BLaER1 (cell line): ENCODE data around the gene CEP85L.

Source experiments
- H3K27ac ChIP-seq: shearing (Covaris generic); formaldehyde crosslinking; 2 replicates; pipeline ENCODE4 v1.8.1; 2022
- H3K27me3 ChIP-seq: shearing (Covaris generic); formaldehyde crosslinking; 2 replicates; pipeline ENCODE4 v1.8.1; 2022
- H3K36me3 ChIP-seq: shearing (Covaris generic); formaldehyde crosslinking; 2 replicates; pipeline ENCODE4 v1.8.1; 2022
- H3K4me1 ChIP-seq: shearing (Covaris generic); formaldehyde crosslinking; 2 replicates; pipeline ENCODE4 v1.8.1; 2022
- H3K4me2 ChIP-seq: shearing (Covaris generic); formaldehyde crosslinking; 2 replicates; pipeline ENCODE4 v1.8.1; 2022
- H3K4me3 ChIP-seq: shearing (Covaris generic); formaldehyde crosslinking; 2 replicates; pipeline ENCODE4 v1.8.1; 2022
- H3K9ac ChIP-seq: shearing (Covaris generic); formaldehyde crosslinking; 2 replicates; pipeline ENCODE4 v1.8.1; 2022
- H3K9me3 ChIP-seq: shearing (Covaris generic); formaldehyde crosslinking; 2 replicates; pipeline ENCODE4 v1.8.1; 2022
- H4K20me1 ChIP-seq: shearing (Covaris generic); formaldehyde crosslinking; 2 replicates; pipeline ENCODE4 v1.8.1; 2022
- Cebpa-rat ChIP-seq: shearing (Covaris generic); IDR thresholded peaks from 2 replicates; pipeline ENCODE4 v1.8.1; 2022

CEP85L gene

GRCh38 chr6:118581489-118581959 lies 69.9 kb downstream of the CEP85L start:
- H3K9me3 ChIP-seq = peaks cover 39% of the 10 kb centered on the region
- H4K20me1 ChIP-seq = peaks cover 11% of the 10 kb centered on the region; the same call in 1 of the 2 replicates
- H3K4me2 ChIP-seq = no peak overlapping the region
- H3K4me1 ChIP-seq = no peaks in the 10 kb centered on the region
- no peaks in the 10 kb centered on the region for H3K27me3 ChIP-seq
- H3K27ac ChIP-seq = no peak overlapping the region
- H3K36me3 ChIP-seq = no peaks in the 10 kb centered on the region
- H3K9ac ChIP-seq = no peak overlapping the region
- TF ChIP-seq Cebpa-rat = no peak
- no peak overlapping the region for H3K4me3 ChIP-seq

GRCh38 chr6:118580585-118581419 lies 70.6 kb downstream of the CEP85L start:
- Histone ChIP-seq H3K4me3 (no peak overlapping the region), H3K36me3 (0 out of 2 replicates have a peak, but pooled peaks cover 3% of the 10 kb centered on the region), H3K27me3 (no peaks in the 10 kb centered on the region), H3K27ac (no peak overlapping the region), H3K9ac (no peak overlapping the region), H3K4me2 (no peak overlapping the region), H3K4me1 (no peaks in the 10 kb centered on the region), H4K20me1 (peaks cover 11% of the 10 kb centered on the region; the same call in 1 of the 2 replicates), H3K9me3 (peaks cover 47% of the 10 kb centered on the region)
- no peak for TF ChIP-seq Cebpa-rat

- Histone ChIP-seq H3K9me3 (peaks cover 57% of the 10 kb centered on the region), H3K27ac (no peak overlapping the region), H3K4me3 (no peak overlapping the region), H3K36me3 (peaks cover 5% of the 10 kb centered on the region), H3K4me1 (no peaks in the 10 kb centered on the region), H3K27me3 (no peaks in the 10 kb centered on the region), H4K20me1 (peaks cover 9% of the 10 kb centered on the region; the same call in 1 of the 2 replicates), H3K4me2 (no peak overlapping the region), H3K9ac (no peak overlapping the region)
- no peak for TF ChIP-seq Cebpa-rat
Measured at GRCh38 chr6:118579786-118580185, 71.6 kb downstream of the CEP85L start.

GRCh38 chr6:118578617-118579016 lies 72.8 kb downstream of the CEP85L start:
- no peak for TF ChIP-seq Cebpa-rat
- H3K9me3 ChIP-seq = peaks cover 69% of the 10 kb centered on the region
- no peak overlapping the region for H3K4me3 ChIP-seq
- peaks cover 5% of the 10 kb centered on the region; the same call in 1 of the 2 replicates for H4K20me1 ChIP-seq
- no peaks in the 10 kb centered on the region for H3K27me3 ChIP-seq
- H3K4me1 ChIP-seq = no peaks in the 10 kb centered on the region
- peaks cover 15% of the 10 kb centered on the region for H3K36me3 ChIP-seq
- no peak overlapping the region for H3K4me2 ChIP-seq
- no peak overlapping the region for H3K9ac ChIP-seq
- no peak overlapping the region for H3K27ac ChIP-seq

GRCh38 chr6:118577972-118578371 lies 73.4 kb downstream of the CEP85L start:
- TF ChIP-seq Cebpa-rat = no peak
- no peaks in the 10 kb centered on the region for H3K27me3 ChIP-seq
- H3K4me1 ChIP-seq = no peaks in the 10 kb centered on the region
- no peak overlapping the region for H3K9ac ChIP-seq
- no peak overlapping the region for H3K4me3 ChIP-seq
- H3K4me2 ChIP-seq = no peak overlapping the region
- H3K9me3 ChIP-seq = peaks cover 69% of the 10 kb centered on the region
- H3K36me3 ChIP-seq = peaks cover 15% of the 10 kb centered on the region
- peaks cover 5% of the 10 kb centered on the region; the same call in 1 of the 2 replicates for H4K20me1 ChIP-seq
- no peak overlapping the region for H3K27ac ChIP-seq

GRCh38 chr6:118574051-118574865 lies 77.1 kb downstream of the CEP85L start:
- Histone ChIP-seq H3K9ac (no peak overlapping the region), H3K4me1 (no peaks in the 10 kb centered on the region), H3K36me3 (peaks cover 15% of the 10 kb centered on the region), H3K27ac (no peak overlapping the region), H3K4me2 (no peak overlapping the region), H3K4me3 (0 out of 2 replicates have a peak overlapping the region, but pooled peaks have one; percentile 13), H3K9me3 (peaks cover 57% of the 10 kb centered on the region), H3K27me3 (no peaks in the 10 kb centered on the region), H4K20me1 (no peaks in the 10 kb centered on the region)
- no peak for TF ChIP-seq Cebpa-rat

- Histone ChIP-seq H3K27ac (no peak overlapping the region), H3K4me3 (no peak overlapping the region), H3K9ac (no peak overlapping the region), H3K36me3 (peaks cover 14% of the 10 kb centered on the region), H3K4me1 (no peaks in the 10 kb centered on the region), H3K4me2 (no peak overlapping the region), H4K20me1 (no peaks in the 10 kb centered on the region), H3K9me3 (peaks cover 26% of the 10 kb centered on the region), H3K27me3 (no peaks in the 10 kb centered on the region)
- TF ChIP-seq Cebpa-rat = no peak
Measured at GRCh38 chr6:118571121-118571520, 80.3 kb downstream of the CEP85L start.

- no peak overlapping the region for H3K4me2 ChIP-seq
- peaks cover 10% of the 10 kb centered on the region for H3K9me3 ChIP-seq
- H3K4me3 ChIP-seq = no peak overlapping the region
- H3K27me3 ChIP-seq = no peaks in the 10 kb centered on the region
- H4K20me1 ChIP-seq = no peaks in the 10 kb centered on the region
- peaks cover 11% of the 10 kb centered on the region for H3K36me3 ChIP-seq
- no peak overlapping the region for H3K27ac ChIP-seq
- no peak for TF ChIP-seq Cebpa-rat
- H3K9ac ChIP-seq = no peak overlapping the region
- no peaks in the 10 kb centered on the region for H3K4me1 ChIP-seq
Measured at GRCh38 chr6:118569498-118569897, 81.9 kb downstream of the CEP85L start.

GRCh38 chr6:118567974-118568373 lies 83.4 kb downstream of the CEP85L start:
- no peak for TF ChIP-seq Cebpa-rat
- Histone ChIP-seq H3K36me3 (peaks cover 4% of the 10 kb centered on the region; the same call in 1 of the 2 replicates), H3K4me3 (no peak overlapping the region), H3K4me1 (no peaks in the 10 kb centered on the region), H3K9me3 (no peaks in the 10 kb centered on the region; the same call in 1 of the 2 replicates), H3K27me3 (no peaks in the 10 kb centered on the region), H3K4me2 (no peak overlapping the region), H3K9ac (no peak overlapping the region), H3K27ac (no peak overlapping the region), H4K20me1 (no peaks in the 10 kb centered on the region)
